PFSK-1 (cell line): ENCODE measurements around the gene PEF1. TPM values are rescaled to one million over a fixed set of nuclear protein-coding genes. Genes with fewer than 3 reads are reported as not detected.

ENCODE experiments used
- FOXP2 ChIP-seq: optimal IDR thresholded peaks from 2 replicates; pipeline ENCODE3; 2011; ENCODE audit warnings: borderline replicate concordance, control low read depth, inconsistent platforms; ENCODE audit not compliant: insufficient read depth; ENCODE audit errors: extremely low read length, extremely low read depth
- POLR2AphosphoS5 ChIP-seq: IDR thresholded peaks from 2 replicates; pipeline ENCODE4 v1.6.1; 2012; ENCODE audit warnings: low read depth, mild to moderate bottlenecking, control low read depth, low read length, moderate library complexity
- REST ChIP-seq, 2 experiments: IDR thresholded peaks; 2 replicates each; pipeline versions ENCODE4 v1.6.1 to v1.8.0; 2011 to 2012; ENCODE audit warnings: low read depth in 2 of 2, low read length in 2 of 2, control low read depth in 1 of 2, inconsistent platforms in 1 of 2, mild to moderate bottlenecking in 1 of 2, moderate library complexity in 1 of 2; ENCODE audit not compliant: insufficient read depth in 1 of 2
- SIN3A ChIP-seq: IDR thresholded peaks from 2 replicates; pipeline ENCODE4 v1.6.1; 2012; ENCODE audit warnings: mild to moderate bottlenecking, low read length, moderate library complexity, borderline replicate concordance; ENCODE audit not compliant: insufficient read depth
- TAF1 ChIP-seq: IDR thresholded peaks from 2 replicates; pipeline ENCODE4 v1.6.1; 2012; ENCODE audit warnings: low read length, control low read depth, borderline replicate concordance; ENCODE audit not compliant: insufficient read depth
- polyA plus RNA-seq: library from polyadenylated mRNA; unstranded; fragments of >200 nt; gene quantifications from one replicate; pipeline ENCODE4 v1.2.1, GENCODE V29; 2012; ENCODE audit warnings: low read depth, missing spikeins; ENCODE audit not compliant: insufficient read length

Gene PEF1
- 67.7 TPM for polyA plus RNA-seq

- no peak for TF ChIP-seq SIN3A
- TF ChIP-seq FOXP2 = peak; percentile 27
- TF ChIP-seq TAF1 = no peak
- TF ChIP-seq POLR2AphosphoS5 = peak; percentile 57
- TF ChIP-seq REST (IDR thresholded peaks at IDR 0.05; ENCODE audit: insufficient read depth in 1 of 2, low read depth in 2 of 2, low read length in 2 of 2) = no peak
Observed at GRCh38 chr1:31644560-31645273, at the start of gene PEF1. TSS of gene PEF1 (minus strand) at chr1:31644876. CDS start at chr1:31644864, 12 bp downstream.

GRCh38 chr1:31693231-31693630 is 48.6 kb upstream of the PEF1 start:
- TF ChIP-seq TAF1 (no peak), REST (IDR thresholded peaks at IDR 0.05; ENCODE audit: insufficient read depth in 1 of 2, low read depth in 2 of 2, low read length in 2 of 2) (no peak), SIN3A (no peak)

- TF ChIP-seq SIN3A (no peak), POLR2AphosphoS5 (no peak), REST (IDR thresholded peaks at IDR 0.05; ENCODE audit: insufficient read depth in 1 of 2, low read depth in 2 of 2, low read length in 2 of 2) (no peak), FOXP2 (no peak), TAF1 (no peak)
Observed at GRCh38 chr1:31691951-31692350, 47.3 kb upstream of the PEF1 start.

- TF ChIP-seq POLR2AphosphoS5 (no peak), SIN3A (no peak), FOXP2 (no peak), REST (IDR thresholded peaks at IDR 0.05; ENCODE audit: insufficient read depth in 1 of 2, low read depth in 2 of 2, low read length in 2 of 2) (no peak), TAF1 (no peak)
Observed at GRCh38 chr1:31691446-31691845, 46.8 kb upstream of the PEF1 start.

GRCh38 chr1:31690921-31691320 is 46.2 kb upstream of the PEF1 start:
- TF ChIP-seq REST (IDR thresholded peaks at IDR 0.05; ENCODE audit: insufficient read depth in 1 of 2, low read depth in 2 of 2, low read length in 2 of 2) = no peak
- TF ChIP-seq TAF1 = no peak
- TF ChIP-seq FOXP2 = no peak
- TF ChIP-seq POLR2AphosphoS5 = no peak
- no peak for TF ChIP-seq SIN3A
